ENCODE results near the gene DLST.

DLST gene

DNA sequence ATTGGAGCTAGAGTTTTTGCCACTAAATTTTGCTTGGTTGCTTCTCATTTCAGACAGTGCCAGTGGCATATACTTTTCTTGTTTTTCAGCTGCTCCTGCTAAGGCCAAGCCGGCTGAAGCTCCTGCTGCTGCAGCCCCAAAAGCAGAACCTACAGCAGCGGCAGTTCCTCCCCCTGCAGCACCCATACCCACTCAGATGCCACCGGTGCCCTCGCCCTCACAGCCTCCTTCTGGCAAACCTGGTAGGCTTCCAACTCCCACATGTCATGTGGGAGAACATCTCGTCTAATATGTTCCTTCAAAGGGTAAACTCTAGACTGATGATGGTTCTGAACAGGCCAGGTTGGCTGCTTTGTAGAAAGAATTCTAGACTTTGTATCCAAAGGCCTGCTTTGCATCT, 11.0 kb downstream of the DLST start:
- H3K9me3 ChIP-seq (ENCODE audit: low read length) = no peaks in the 10 kb centered on the region
- H3K9me2 ChIP-seq (ENCODE audit: low read depth, low read length) = no peaks in the 10 kb centered on the region
- H3K4me3 ChIP-seq (ENCODE audit: low read depth, low read length, poor library complexity, severe bottlenecking) = no peak overlapping the region
- H3K4me1 ChIP-seq (ENCODE audit: insufficient read depth, low read length, severe bottlenecking) = no peaks in the 10 kb centered on the region
- no peaks in the 10 kb centered on the region for H4K20me1 ChIP-seq (ENCODE audit: insufficient read depth, low read length)
- peaks cover 11% of the 10 kb centered on the region for H3K79me2 ChIP-seq (ENCODE audit: insufficient read depth, low read length)
- H3K27ac ChIP-seq (ENCODE audit: low read depth, low read length, poor library complexity, severe bottlenecking) = no peak overlapping the region
- H3F3A ChIP-seq (ENCODE audit: insufficient read depth, low read length) = no peaks in the 10 kb centered on the region
- H3K4me2 ChIP-seq (ENCODE audit: low read length) = no peak overlapping the region
- peaks cover 99% of the 10 kb centered on the region for H3K36me3 ChIP-seq (ENCODE audit: insufficient read depth, low read length)
- H2AFZ ChIP-seq (ENCODE audit: low read length) = no peak overlapping the region
- no peak overlapping the region for H3K9ac ChIP-seq (ENCODE audit: low read length)
- no peaks in the 10 kb centered on the region for H3K27me3 ChIP-seq (ENCODE audit: insufficient read depth, low read length)
- TF ChIP-seq, protein P1, sequence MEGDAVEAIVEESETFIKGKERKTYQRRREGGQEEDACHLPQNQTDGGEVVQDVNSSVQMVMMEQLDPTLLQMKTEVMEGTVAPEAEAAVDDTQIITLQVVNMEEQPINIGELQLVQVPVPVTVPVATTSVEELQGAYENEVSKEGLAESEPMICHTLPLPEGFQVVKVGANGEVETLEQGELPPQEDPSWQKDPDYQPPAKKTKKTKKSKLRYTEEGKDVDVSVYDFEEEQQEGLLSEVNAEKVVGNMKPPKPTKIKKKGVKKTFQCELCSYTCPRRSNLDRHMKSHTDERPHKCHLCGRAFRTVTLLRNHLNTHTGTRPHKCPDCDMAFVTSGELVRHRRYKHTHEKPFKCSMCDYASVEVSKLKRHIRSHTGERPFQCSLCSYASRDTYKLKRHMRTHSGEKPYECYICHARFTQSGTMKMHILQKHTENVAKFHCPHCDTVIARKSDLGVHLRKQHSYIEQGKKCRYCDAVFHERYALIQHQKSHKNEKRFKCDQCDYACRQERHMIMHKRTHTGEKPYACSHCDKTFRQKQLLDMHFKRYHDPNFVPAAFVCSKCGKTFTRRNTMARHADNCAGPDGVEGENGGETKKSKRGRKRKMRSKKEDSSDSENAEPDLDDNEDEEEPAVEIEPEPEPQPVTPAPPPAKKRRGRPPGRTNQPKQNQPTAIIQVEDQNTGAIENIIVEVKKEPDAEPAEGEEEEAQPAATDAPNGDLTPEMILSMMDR (IDR thresholded peaks at IDR 0.05; ENCODE audit: low read length) = no peak

DNA sequence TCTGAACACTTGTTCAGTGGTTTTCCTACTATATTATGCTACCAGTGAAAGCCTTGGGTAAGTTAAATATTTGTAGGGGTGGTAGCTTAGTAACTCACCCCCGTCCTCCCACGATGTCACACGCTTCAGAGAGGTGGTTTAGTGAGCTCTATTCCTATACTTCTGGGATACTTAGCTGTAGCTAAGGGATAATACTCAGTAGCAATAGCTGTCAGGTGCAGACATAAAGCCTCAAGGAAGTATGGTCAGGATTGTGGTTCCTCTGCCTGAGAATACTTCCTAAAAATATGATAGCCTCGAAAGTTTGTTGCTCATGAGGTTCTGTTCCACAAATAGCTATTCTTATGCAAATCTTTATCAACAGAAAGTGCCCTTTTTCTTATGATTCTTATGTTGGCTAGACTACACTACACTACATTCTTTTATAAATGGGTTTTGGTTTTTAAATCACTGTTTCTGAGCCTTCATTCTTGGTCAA, 11.9 kb downstream of the DLST start:
- Histone ChIP-seq H4K20me1 (ENCODE audit: insufficient read depth, low read length) (no peaks in the 10 kb centered on the region), H3K27me3 (ENCODE audit: insufficient read depth, low read length) (no peaks in the 10 kb centered on the region), H3K4me2 (ENCODE audit: low read length) (no peak overlapping the region), H3K4me3 (ENCODE audit: low read depth, low read length, poor library complexity, severe bottlenecking) (no peak overlapping the region), H3K9me3 (ENCODE audit: low read length) (no peaks in the 10 kb centered on the region), H3F3A (ENCODE audit: insufficient read depth, low read length) (no peaks in the 10 kb centered on the region), H3K27ac (ENCODE audit: low read depth, low read length, poor library complexity, severe bottlenecking) (no peak overlapping the region), H3K4me1 (ENCODE audit: insufficient read depth, low read length, severe bottlenecking) (no peaks in the 10 kb centered on the region), H3K9ac (ENCODE audit: low read length) (no peak overlapping the region), H3K9me2 (ENCODE audit: low read depth, low read length) (no peaks in the 10 kb centered on the region), H3K36me3 (ENCODE audit: insufficient read depth, low read length) (peaks cover 98% of the 10 kb centered on the region), H3K79me2 (ENCODE audit: insufficient read depth, low read length) (peaks cover 2% of the 10 kb centered on the region; the same call in 1 of the 2 replicates), H2AFZ (ENCODE audit: low read length) (no peak overlapping the region)
- TF ChIP-seq, protein P1 (IDR thresholded peaks at IDR 0.05; ENCODE audit: low read length) = no peak
- TF ChIP-seq EZH2 (IDR thresholded peaks at IDR 0.05; ENCODE audit: borderline replicate concordance, low read length) = no peak

DNA sequence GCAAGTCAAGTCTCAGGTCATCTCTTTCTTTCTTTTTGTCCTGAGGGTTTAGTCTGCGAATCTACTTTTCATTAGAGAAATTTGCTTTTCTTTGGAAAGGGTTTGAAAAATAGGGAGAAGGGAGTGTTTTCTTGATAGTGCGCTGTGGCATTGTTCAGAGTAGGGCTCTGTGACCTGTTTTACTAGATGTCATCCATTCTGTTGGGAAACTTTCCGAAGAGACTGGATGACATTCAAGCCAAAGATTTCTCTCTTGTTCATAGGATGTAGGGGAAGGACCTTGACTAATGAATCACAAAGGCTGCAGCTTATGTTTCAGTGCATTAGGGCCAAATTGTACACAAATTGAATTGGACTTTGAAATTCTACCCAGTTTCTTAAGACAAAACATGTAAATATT, 14.7 kb downstream of the DLST start:
- Histone ChIP-seq H4K20me1 (ENCODE audit: insufficient read depth, low read length) (no peaks in the 10 kb centered on the region), H3K9ac (ENCODE audit: low read length) (no peak overlapping the region), H3K27ac (ENCODE audit: low read depth, low read length, poor library complexity, severe bottlenecking) (no peak overlapping the region), H3K27me3 (ENCODE audit: insufficient read depth, low read length) (no peaks in the 10 kb centered on the region), H2AFZ (ENCODE audit: low read length) (no peak overlapping the region), H3K9me2 (ENCODE audit: low read depth, low read length) (no peaks in the 10 kb centered on the region), H3K4me1 (ENCODE audit: insufficient read depth, low read length, severe bottlenecking) (no peaks in the 10 kb centered on the region), H3K36me3 (ENCODE audit: insufficient read depth, low read length) (peaks cover 99% of the 10 kb centered on the region), H3F3A (ENCODE audit: insufficient read depth, low read length) (no peaks in the 10 kb centered on the region), H3K4me3 (ENCODE audit: low read depth, low read length, poor library complexity, severe bottlenecking) (no peak overlapping the region), H3K9me3 (ENCODE audit: low read length) (no peaks in the 10 kb centered on the region), H3K79me2 (ENCODE audit: insufficient read depth, low read length) (no peaks in the 10 kb centered on the region), H3K4me2 (ENCODE audit: low read length) (no peak overlapping the region)
- TF ChIP-seq EZH2 (IDR thresholded peaks at IDR 0.05; ENCODE audit: borderline replicate concordance, low read length) = no peak
- TF ChIP-seq, protein P1 (IDR thresholded peaks at IDR 0.05; ENCODE audit: low read length) = no peak

All from OCI-LY1 (cell line).